ENCODE results near the gene HAVCR1. TPM values are rescaled to one million over a fixed set of nuclear protein-coding genes. Genes with fewer than 3 reads are reported as not detected.
A peak's percentile ranks its signal among the peaks of the same experiment; 100 is the strongest.
"Not testable (repeated sequence)": the region's sequence is repeated elsewhere in the genome, so short reads cannot be mapped to it uniquely, and the experiment has no call there.

HAVCR1 gene
- polyA plus RNA-seq, 3 donors from 2014 or later: 0.59 TPM; not detected in 2

DNA sequence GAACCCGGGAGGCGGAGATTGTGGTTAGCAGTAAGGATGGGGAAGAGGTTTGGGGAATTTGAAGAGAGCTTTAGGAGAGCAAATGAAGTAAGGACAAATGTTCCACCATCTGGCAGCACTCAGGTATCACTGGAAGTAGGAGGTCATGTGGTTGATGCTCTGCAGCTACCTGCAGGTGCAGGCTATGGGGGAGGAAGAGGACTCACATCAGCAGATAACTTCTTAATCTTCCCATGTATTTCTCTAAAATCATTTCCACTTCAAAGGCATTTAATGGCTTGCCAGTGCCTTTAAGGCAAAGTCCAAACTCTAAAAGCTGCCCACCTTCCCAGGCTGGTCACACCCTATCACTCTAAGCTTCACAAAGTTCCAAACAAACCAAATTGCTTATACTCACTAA is 8.1 kb upstream of the HAVCR1 start:
- Mint-ChIP-seq H3K36me3 (peaks cover 0 to 11% (median 5%) of the 10 kb centered on the region in 3 donors), H3K4me1 (peaks cover 3 to 13% of the 10 kb centered on the region in 2 donors), H3K27me3 (ENCODE audit: low read depth in 3 of 3) (no peaks in the 10 kb centered on the region), H3K4me3 (no peak overlapping the region), H3K27ac (peak overlapping the region in 3 of 6 donors; percentile 11 to 68 (median 42)), H3K9me3 (peaks cover 0 to 2% (median 0%) of the 10 kb centered on the region in 6 donors)
- DNase-seq: no peak

DNA sequence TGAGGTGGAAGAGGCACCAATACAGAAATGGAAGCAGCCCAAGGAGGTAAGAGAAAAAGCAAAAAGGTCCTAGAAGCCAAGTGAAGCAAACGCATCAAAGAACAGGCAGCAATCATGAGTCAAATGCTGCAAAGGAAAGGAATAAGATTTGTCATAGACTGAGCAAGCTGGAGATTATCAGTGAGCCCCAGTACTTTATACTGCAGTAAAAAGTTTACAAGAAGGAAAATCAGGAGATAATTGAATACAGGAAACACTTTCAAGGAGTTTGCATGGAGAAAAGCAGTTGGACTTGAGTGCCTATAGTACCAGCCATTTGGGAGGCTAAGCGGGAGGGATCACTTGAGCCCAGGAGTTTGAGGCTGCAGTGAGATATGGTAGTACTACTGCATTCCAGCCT is 7.2 kb upstream of the HAVCR1 start:
- Mint-ChIP-seq H3K9me3 (peaks cover 0 to 2% (median 0%) of the 10 kb centered on the region in 6 donors), H3K4me3 (no peak overlapping the region), H3K27ac (no peak overlapping the region), H3K4me1 (peaks cover 0 to 9% of the 10 kb centered on the region in 2 donors), H3K36me3 (peaks cover 0 to 11% (median 8%) of the 10 kb centered on the region in 3 donors), H3K27me3 (ENCODE audit: low read depth in 3 of 3) (no peaks in the 10 kb centered on the region)
- no peak for DNase-seq

DNA sequence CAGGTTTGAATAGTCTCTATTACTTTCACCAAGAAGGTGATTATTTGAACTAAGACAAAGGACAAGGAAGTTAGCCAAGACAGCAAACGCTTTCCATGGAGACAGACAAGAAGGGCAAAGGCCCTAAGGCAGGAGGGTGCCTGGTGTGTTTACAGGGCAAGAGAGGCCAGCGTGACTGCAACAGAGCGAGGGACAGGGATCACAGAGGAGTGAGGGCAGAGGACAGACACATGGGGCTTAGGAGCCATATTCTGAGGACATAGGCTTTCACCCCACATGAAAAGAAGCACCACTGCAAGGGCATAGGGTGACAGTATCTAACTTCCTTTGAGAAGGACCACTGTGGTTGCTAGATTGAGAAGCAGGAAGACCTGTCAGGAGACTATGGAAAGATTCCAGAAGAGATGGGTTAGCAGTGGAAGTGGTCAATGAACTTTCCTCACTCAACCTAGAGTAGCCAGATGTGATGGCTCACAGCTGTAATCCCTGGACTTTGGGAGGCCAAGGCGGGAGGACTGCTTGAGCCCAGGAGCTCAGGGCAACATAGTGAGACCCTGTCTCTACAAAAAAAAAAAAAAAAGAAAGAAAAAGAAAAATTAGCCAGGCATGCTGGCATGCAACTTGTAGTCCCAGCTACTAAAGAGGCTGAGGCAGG is 5.0 kb upstream of the HAVCR1 start:
- peak overlapping the region in 2 of 6 donors; percentile 32 to 37 for H3K27ac Mint-ChIP-seq
- peaks cover 0 to 8% (median 8%) of the 10 kb centered on the region in 3 donors for H3K36me3 Mint-ChIP-seq
- DNase-seq: no peak
- peaks cover 0 to 1% (median 0%) of the 10 kb centered on the region in 3 donors for H3K27me3 Mint-ChIP-seq (ENCODE audit: low read depth in 3 of 3)
- H3K4me1 Mint-ChIP-seq: peaks cover 0 to 9% of the 10 kb centered on the region in 2 donors
- H3K9me3 Mint-ChIP-seq: peaks cover 0 to 2% (median 0%) of the 10 kb centered on the region in 6 donors
- no peak overlapping the region for H3K4me3 Mint-ChIP-seq

DNA sequence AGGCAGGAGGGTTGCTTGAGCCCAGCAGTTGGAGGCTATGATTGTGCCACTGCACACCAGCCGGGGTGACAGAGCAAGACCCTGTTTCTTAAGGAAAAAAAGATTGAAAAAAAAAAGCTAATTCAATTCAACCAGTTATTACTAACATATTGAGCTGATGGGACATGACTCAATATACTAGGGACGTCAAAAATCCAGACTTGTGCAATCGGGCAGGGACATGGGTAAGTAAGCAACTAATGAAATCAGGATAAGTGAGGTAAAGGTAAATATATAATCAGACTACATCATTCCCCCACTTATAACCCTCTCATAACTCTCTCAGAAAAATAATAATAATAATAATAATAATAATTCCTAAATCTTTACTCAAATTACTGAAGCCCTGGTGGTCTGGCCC is 975 bp upstream of the HAVCR1 start:
- Mint-ChIP-seq H3K4me3 (no peak overlapping the region), H3K27me3 (ENCODE audit: low read depth in 3 of 3) (peaks cover 0 to 1% (median 0%) of the 10 kb centered on the region in 3 donors), H3K9me3 (peaks cover 0 to 2% (median 0%) of the 10 kb centered on the region in 6 donors), H3K36me3 (peaks cover 0 to 13% (median 8%) of the 10 kb centered on the region in 3 donors), H3K27ac (no peak overlapping the region), H3K4me1 (peaks cover 0 to 9% of the 10 kb centered on the region in 2 donors)
- no peak for DNase-seq

DNA sequence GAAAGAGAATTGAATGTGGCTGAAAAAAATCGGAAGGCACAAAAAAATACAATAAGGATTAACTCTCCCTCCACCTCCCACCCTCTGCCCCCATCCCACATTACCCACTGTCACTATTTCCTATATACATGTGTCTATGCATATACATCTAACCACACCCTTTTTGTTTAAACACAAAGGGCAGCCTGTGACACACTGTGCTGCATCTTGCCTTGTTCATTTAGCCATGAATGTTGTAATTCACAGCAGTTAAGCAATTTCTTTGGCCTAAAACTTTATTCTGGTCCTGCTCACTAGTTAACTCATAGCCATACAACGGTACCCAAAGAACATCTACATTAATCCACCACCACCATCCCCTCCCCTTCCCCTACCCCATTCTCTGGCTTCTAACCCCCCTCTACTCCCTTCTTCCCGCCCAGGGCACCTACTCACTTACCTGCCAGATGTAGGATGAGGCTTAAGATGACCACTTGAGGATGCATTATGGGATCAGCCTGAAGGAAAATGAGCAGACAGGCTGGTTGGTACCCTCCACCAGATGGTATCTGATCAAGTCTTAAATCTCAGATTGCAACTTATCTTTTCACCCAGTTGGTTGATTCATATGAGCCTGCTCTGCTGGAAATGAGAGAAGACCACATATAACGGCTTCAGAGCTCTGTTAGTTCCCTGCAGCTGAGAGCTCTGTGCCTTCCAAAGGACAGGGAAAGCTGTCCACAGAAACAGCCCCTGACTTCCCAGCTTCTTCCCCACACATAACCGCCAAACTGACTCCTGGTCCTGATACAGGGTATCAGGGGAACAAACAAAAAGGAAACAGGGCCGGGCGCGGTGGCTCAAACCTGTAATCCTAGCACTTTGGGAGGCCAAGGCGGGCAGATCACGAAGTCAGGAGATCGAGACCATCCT is 1.2 kb downstream of the HAVCR1 start:
- peak overlapping the region in 1 of 6 donors; percentile 67 for H3K27ac Mint-ChIP-seq
- H3K36me3 Mint-ChIP-seq: peaks cover 0 to 17% (median 8%) of the 10 kb centered on the region in 3 donors
- no peaks in the 10 kb centered on the region for H3K9me3 Mint-ChIP-seq
- H3K27me3 Mint-ChIP-seq (ENCODE audit: low read depth in 3 of 3): peaks cover 0 to 1% (median 0%) of the 10 kb centered on the region in 3 donors
- no peak for DNase-seq
- H3K4me3 Mint-ChIP-seq: no peak overlapping the region
- H3K4me1 Mint-ChIP-seq: no peaks in the 10 kb centered on the region

DNA sequence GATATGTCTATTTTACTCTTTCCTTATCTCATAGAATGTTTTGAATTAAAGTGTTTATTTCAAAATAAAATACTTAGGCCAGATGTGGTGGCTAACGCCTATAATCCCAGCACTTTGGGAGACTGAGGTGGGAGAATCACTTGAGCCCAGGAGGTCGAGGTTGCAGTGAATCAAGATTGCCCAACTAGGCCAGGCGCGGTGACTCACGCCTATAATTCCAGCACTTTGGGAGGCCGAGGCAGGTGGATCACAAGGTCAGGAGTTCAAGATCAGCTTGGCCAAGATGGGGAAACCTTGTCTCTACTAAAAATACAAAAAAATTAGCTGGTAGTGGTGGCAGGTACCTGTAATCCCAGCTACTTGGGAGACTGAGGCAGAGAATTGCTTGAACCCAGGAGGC is 2.1 kb downstream of the HAVCR1 start:
- not testable (repeated sequence) for H3K4me1 Mint-ChIP-seq; H3K27me3 Mint-ChIP-seq (ENCODE audit: low read depth in 3 of 3); H3K27ac Mint-ChIP-seq; DNase-seq; H3K4me3 Mint-ChIP-seq; H3K9me3 Mint-ChIP-seq
- H3K36me3 Mint-ChIP-seq: peaks cover 5 to 19% (median 11%) of the 10 kb centered on the region in 3 donors

DNA sequence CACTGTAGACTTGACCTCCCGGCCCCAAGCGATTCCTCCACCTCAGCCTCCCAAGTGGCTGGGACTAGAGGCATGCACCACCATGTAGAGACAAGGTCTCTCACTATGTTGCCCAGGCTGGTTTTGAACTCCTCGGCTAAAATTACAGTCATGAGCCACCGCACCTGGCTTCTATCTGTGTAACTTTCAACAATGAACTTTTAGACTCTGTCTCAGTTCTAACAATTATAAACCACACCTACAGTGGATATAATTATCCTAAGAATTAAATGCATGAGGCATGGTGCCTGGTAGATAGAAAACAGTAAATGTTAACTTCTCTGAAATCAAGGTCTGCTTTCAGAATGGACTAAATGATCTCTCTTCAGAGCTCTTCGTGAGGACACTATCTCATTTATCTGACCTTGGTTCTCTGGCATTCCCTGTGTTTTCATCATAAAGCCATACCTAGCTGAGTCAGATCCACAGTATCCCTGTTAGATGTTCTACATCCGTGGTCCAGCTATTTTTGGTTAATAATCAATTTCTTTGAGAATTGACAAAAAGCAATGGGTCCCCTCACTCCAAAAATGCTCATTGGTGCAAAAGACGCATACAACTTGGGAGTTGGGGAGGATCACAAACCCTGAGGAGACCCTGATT is 7.2 kb downstream of the HAVCR1 start:
- DNase-seq: no peak
- peaks cover 11 to 58% (median 33%) of the 10 kb centered on the region in 3 donors for H3K36me3 Mint-ChIP-seq
- H3K9me3 Mint-ChIP-seq: no peaks in the 10 kb centered on the region
- peak overlapping the region in 2 of 6 donors; percentile 40 to 69 for H3K27ac Mint-ChIP-seq
- peaks cover 0 to 3% (median 2%) of the 10 kb centered on the region in 3 donors for H3K27me3 Mint-ChIP-seq (ENCODE audit: low read depth in 3 of 3)
- no peak overlapping the region for H3K4me3 Mint-ChIP-seq
- peaks cover 13 to 15% of the 10 kb centered on the region in 2 donors for H3K4me1 Mint-ChIP-seq

DNA sequence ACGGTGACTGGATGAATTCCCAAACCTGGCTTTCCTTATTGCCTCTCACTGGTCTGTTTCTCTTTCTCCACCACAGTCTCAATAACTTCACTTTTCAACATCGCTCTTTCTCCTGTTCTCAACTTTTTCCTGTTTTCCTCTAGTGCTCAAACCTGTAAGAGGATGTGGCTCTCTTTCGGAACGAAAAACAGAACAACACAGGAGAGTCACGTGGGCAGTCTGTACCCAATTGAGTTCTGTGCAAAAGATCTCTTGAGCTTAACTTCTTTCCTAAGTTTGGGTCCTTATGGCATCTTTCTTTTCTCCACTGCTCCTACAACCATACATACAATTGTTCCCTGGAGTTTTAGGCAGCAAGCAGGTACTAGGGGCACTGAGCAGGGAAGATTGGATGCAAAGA is 8.9 kb downstream of the HAVCR1 start:
- Mint-ChIP-seq H3K9me3 (no peaks in the 10 kb centered on the region), H3K4me1 (peaks cover 15 to 20% of the 10 kb centered on the region in 2 donors), H3K27me3 (ENCODE audit: low read depth in 3 of 3) (peaks cover 0 to 3% (median 2%) of the 10 kb centered on the region in 3 donors), H3K36me3 (peaks cover 11 to 66% (median 39%) of the 10 kb centered on the region in 3 donors), H3K4me3 (peak overlapping the region in 3 of 5 donors; percentile 33 to 46 (median 39)), H3K27ac (peak overlapping the region in 4 of 6 donors; percentile 25 to 65 (median 46))
- no peak for DNase-seq

DNA sequence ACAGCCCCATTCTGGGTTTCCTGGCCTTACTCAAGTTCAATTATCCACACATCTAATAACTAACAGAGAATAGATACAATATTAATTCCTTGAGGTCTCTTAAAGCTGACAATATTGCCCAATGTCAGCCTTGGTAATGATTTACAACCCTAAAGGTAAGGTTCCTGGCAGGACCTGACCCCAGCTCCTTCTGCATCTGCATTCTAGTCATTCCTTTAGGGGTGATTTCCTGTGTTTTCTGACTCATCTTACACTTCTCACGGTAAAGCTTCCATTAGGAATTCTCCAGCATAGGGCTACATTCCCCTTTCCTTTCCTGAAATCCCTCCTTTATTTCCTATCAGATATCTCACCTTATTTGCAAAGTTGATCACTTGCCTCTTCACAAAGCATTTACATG is 9.3 kb downstream of the HAVCR1 start:
- peaks cover 0 to 3% (median 2%) of the 10 kb centered on the region in 3 donors for H3K27me3 Mint-ChIP-seq (ENCODE audit: low read depth in 3 of 3)
- H3K9me3 Mint-ChIP-seq: no peaks in the 10 kb centered on the region
- peaks cover 15 to 20% of the 10 kb centered on the region in 2 donors for H3K4me1 Mint-ChIP-seq
- DNase-seq: no peak
- peaks cover 11 to 62% (median 39%) of the 10 kb centered on the region in 3 donors for H3K36me3 Mint-ChIP-seq
- H3K27ac Mint-ChIP-seq: peak overlapping the region in 4 of 6 donors; percentile 25 to 65 (median 46)
- H3K4me3 Mint-ChIP-seq: peak overlapping the region in 3 of 5 donors; percentile 33 to 46 (median 39)

DNA sequence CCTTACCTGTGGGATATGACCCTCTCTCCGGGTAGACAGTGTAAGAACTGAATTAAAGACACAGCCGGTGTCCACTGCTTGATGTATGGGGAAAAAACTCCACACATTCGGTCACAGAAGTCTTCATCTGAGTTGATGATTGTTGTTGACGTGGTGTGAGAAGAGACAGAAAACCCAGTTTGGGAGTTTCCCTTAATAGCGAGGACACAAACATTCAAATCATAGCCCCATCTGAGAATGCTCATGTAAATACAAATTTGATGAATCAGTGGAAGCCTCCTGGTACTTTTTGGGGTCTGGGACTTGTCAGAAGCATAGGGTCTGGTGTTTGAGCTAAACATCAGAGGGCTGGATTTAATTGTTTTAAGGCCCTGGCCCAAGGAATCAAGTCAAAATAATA is 11.0 kb downstream of the HAVCR1 start:
- Mint-ChIP-seq H3K4me3 (no peak overlapping the region), H3K9me3 (no peaks in the 10 kb centered on the region), H3K27ac (no peak overlapping the region), H3K27me3 (ENCODE audit: low read depth in 3 of 3) (peaks cover 0 to 3% (median 2%) of the 10 kb centered on the region in 3 donors), H3K36me3 (peaks cover 11 to 61% (median 39%) of the 10 kb centered on the region in 3 donors), H3K4me1 (peaks cover 15 to 20% of the 10 kb centered on the region in 2 donors)
- no peak for DNase-seq

DNA sequence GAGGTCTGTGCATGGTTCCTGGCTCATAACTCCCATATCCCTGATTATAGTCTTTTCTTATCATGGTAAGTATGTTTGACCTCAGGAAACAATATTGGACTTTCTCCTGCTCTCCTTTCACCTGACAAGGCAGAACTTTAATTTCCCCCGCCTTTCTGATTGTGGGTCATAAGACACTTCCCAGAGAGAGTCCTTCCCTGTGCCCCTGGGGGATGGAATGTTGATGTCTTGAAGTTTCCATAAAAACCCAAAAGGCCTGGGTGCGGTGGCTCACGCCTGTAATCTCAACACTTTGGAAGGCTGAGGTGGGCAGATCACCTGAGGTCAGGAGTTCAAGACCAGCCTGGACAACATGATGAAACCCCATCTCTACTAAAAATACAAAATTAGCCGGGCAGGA is 11.9 kb downstream of the HAVCR1 start:
- H3K36me3 Mint-ChIP-seq: peaks cover 6 to 60% (median 33%) of the 10 kb centered on the region in 3 donors
- not testable (repeated sequence) for H3K27me3 Mint-ChIP-seq (ENCODE audit: low read depth in 3 of 3); DNase-seq; H3K4me3 Mint-ChIP-seq; H3K9me3 Mint-ChIP-seq
- peak overlapping the region in 1 of 6 donors; percentile 50 for H3K27ac Mint-ChIP-seq
- peaks cover 15 to 20% of the 10 kb centered on the region in 2 donors for H3K4me1 Mint-ChIP-seq

DNA sequence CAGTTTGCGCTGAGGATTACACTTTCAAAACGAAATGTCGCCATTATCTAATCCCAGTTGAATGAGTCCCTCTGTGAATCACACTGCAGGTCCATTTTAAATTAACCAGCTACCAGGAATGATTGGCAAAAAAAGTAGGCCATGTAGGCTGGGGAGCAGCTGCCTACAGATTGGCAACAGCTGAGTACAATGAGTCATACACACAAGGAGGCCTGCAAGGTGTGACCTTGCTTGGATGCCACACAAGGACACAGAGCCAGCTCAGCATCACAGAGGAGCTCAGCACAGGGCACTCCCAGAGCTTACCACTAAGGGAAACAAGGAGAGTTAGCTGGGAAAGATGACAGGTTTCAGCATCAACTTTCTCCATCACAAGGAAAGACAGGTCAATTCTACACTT is 12.9 kb downstream of the HAVCR1 start:
- Mint-ChIP-seq H3K36me3 (peaks cover 6 to 57% (median 24%) of the 10 kb centered on the region in 3 donors), H3K4me1 (peaks cover 15 to 20% of the 10 kb centered on the region in 2 donors), H3K9me3 (no peaks in the 10 kb centered on the region), H3K27ac (no peak overlapping the region), H3K4me3 (no peak overlapping the region), H3K27me3 (ENCODE audit: low read depth in 3 of 3) (peaks cover 0 to 3% (median 2%) of the 10 kb centered on the region in 3 donors)
- no peak for DNase-seq

DNA sequence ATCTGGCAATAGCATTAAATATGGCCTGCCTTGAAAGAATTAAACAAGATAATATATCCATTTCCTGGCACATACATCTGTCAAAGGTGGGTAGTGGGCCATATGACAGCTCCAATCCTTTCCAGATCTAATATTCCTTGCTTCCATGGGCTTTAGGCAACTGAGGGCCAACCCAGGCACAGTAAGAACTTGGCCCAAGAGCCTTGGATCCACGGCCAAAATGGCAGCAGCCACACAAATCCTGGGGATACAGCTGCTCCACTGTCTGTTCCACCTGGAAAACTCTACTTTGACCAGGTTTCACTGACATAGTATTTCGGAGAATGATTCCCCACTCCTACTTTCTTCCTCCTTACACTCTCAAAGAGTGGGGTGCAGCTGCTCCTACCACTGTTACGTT is 13.3 kb downstream of the HAVCR1 start:
- Mint-ChIP-seq H3K27me3 (ENCODE audit: low read depth in 3 of 3) (peaks cover 0 to 3% (median 2%) of the 10 kb centered on the region in 3 donors), H3K4me1 (peaks cover 15 to 16% of the 10 kb centered on the region in 2 donors), H3K4me3 (no peak overlapping the region), H3K27ac (no peak overlapping the region), H3K9me3 (no peaks in the 10 kb centered on the region), H3K36me3 (peaks cover 6 to 53% (median 21%) of the 10 kb centered on the region in 3 donors)
- no peak for DNase-seq
